Mesenchymal stem cell (in vitro differentiated cells and primary cell): ENCODE measurements around the gene PER2.

Experiments
- DNase-seq: peaks from one replicate; pipeline ENCODE4 v3.0.0-alpha.2; 2013
- H2AFZ ChIP-seq: one replicate; pipeline ENCODE4 v1.6.1; 2013; ENCODE audit warnings: low read depth, mild to moderate bottlenecking, control low read depth, inconsistent platforms, low read length, moderate library complexity
- H2AK5ac ChIP-seq: 2 replicates; pipeline ENCODE4 v1.6.1; 2013; ENCODE audit warnings: low read length, moderate library complexity, mild to moderate bottlenecking, inconsistent platforms; ENCODE audit not compliant: severe bottlenecking
- H2BK120ac ChIP-seq: one replicate; pipeline ENCODE4 v1.6.1; 2013; ENCODE audit warnings: low read depth, mild to moderate bottlenecking, inconsistent platforms, low read length, moderate library complexity
- H2BK12ac ChIP-seq, 2 experiments: one replicate each; pipeline ENCODE4 v1.6.1; 2013; ENCODE audit warnings: inconsistent platforms in 2 of 2, low read length in 2 of 2, mild to moderate bottlenecking in 2 of 2, moderate library complexity in 2 of 2, control low read depth in 1 of 2
- H2BK15ac ChIP-seq: one replicate; pipeline ENCODE4 v1.6.1; 2013; ENCODE audit warnings: mild to moderate bottlenecking, low read depth, inconsistent platforms; ENCODE audit not compliant: poor library complexity, severe bottlenecking
- H2BK5ac ChIP-seq: 2 replicates; pipeline ENCODE4 v1.6.1; 2013; ENCODE audit warnings: low read depth, mild to moderate bottlenecking, low read length, control low read depth, inconsistent platforms; ENCODE audit not compliant: poor library complexity, severe bottlenecking
- H3K14ac ChIP-seq, 2 experiments: one replicate each; pipeline ENCODE4 v1.6.1; 2013; ENCODE audit warnings: inconsistent platforms in 2 of 2, low read length in 2 of 2, control low read depth in 1 of 2, mild to moderate bottlenecking in 1 of 2, moderate library complexity in 1 of 2
- H3K18ac ChIP-seq, 2 experiments: one replicate each; pipeline ENCODE4 v1.6.1; 2013; ENCODE audit warnings: inconsistent platforms in 2 of 2, low read length in 2 of 2, control low read depth in 1 of 2, low read depth in 1 of 2, mild to moderate bottlenecking in 1 of 2
- H3K23ac ChIP-seq, 2 experiments: one replicate each; pipeline ENCODE4 v1.6.1; 2013; ENCODE audit warnings: inconsistent platforms in 2 of 2, low read length in 2 of 2, mild to moderate bottlenecking in 2 of 2, moderate library complexity in 2 of 2, control low read depth in 1 of 2
- H3K27ac ChIP-seq: 2 replicates; pipeline ENCODE4 v1.5.1; 2013; ENCODE audit warnings: mild to moderate bottlenecking, moderate library complexity, low read length, control low read depth, inconsistent platforms; ENCODE audit not compliant: poor library complexity, severe bottlenecking
- H3K27me3 ChIP-seq, 2 experiments: 2 replicates each; pipeline versions ENCODE4 v1.6.1 to v1.7.0; 2013; ENCODE audit warnings: low read length in 2 of 2, mild to moderate bottlenecking in 2 of 2, moderate library complexity in 2 of 2, control low read depth in 1 of 2, inconsistent platforms in 1 of 2; ENCODE audit not compliant: control insufficient read depth in 1 of 2, insufficient read depth in 1 of 2
- H3K36me3 ChIP-seq, 2 experiments: 2 replicates each; pipeline versions ENCODE4 v1.6.1 to v1.7.0; 2013; ENCODE audit warnings: low read length in 2 of 2, control low read depth in 1 of 2, inconsistent platforms in 1 of 2, low read depth in 1 of 2, mild to moderate bottlenecking in 1 of 2; ENCODE audit not compliant: insufficient read depth in 2 of 2, control insufficient read depth in 1 of 2
- H3K4ac ChIP-seq, 2 experiments: one replicate each; pipeline ENCODE4 v1.6.1; 2013; ENCODE audit warnings: inconsistent platforms in 2 of 2, low read length in 2 of 2, mild to moderate bottlenecking in 2 of 2, moderate library complexity in 2 of 2, control low read depth in 1 of 2, low read depth in 1 of 2
- H3K4me1 ChIP-seq: 2 replicates; pipeline ENCODE4 v1.6.1; 2013; ENCODE audit warnings: low read depth, low read length, control low read depth; ENCODE audit not compliant: control insufficient read depth, insufficient read depth
- H3K4me2 ChIP-seq: 2 replicates; pipeline ENCODE4 v1.6.1; 2013; ENCODE audit warnings: low read length, mild to moderate bottlenecking, inconsistent platforms; ENCODE audit not compliant: poor library complexity, severe bottlenecking
- H3K4me3 ChIP-seq, 2 experiments: 2 replicates each; pipeline versions ENCODE4 v1.5.1 to v1.7.0; 2013; ENCODE audit warnings: low read length in 2 of 2, mild to moderate bottlenecking in 2 of 2, control low read depth in 1 of 2, low read depth in 1 of 2; ENCODE audit not compliant: insufficient read depth in 1 of 2
- H3K79me1 ChIP-seq: replicated peaks from 2 replicates; pipeline ENCODE4 v1.6.1; 2013; ENCODE audit warnings: mild to moderate bottlenecking, control low read depth, low read length, inconsistent platforms; ENCODE audit not compliant: poor library complexity, severe bottlenecking
- H3K9ac ChIP-seq: 2 replicates; pipeline ENCODE4 v1.7.0; 2013; ENCODE audit warnings: mild to moderate bottlenecking, low read length, moderate library complexity
- H3K9me3 ChIP-seq: 2 replicates; pipeline ENCODE4 v1.7.0; 2013; ENCODE audit warnings: mild to moderate bottlenecking, low read length; ENCODE audit not compliant: control insufficient read depth
- H4K8ac ChIP-seq: one replicate; pipeline ENCODE4 v1.6.1; 2013; ENCODE audit warnings: inconsistent platforms, mild to moderate bottlenecking, low read length, moderate library complexity
- H4K91ac ChIP-seq: one replicate; pipeline ENCODE4 v1.6.1; 2013; ENCODE audit warnings: mild to moderate bottlenecking, low read length, inconsistent platforms
- WGBS: methylation state at CpG from one replicate; pipeline ENCODE4 v1.1.7; 2013; ENCODE audit warnings: mixed read lengths; 5-methylcytosine and 5-hydroxymethylcytosine counted together

The PER2 gene

DNA sequence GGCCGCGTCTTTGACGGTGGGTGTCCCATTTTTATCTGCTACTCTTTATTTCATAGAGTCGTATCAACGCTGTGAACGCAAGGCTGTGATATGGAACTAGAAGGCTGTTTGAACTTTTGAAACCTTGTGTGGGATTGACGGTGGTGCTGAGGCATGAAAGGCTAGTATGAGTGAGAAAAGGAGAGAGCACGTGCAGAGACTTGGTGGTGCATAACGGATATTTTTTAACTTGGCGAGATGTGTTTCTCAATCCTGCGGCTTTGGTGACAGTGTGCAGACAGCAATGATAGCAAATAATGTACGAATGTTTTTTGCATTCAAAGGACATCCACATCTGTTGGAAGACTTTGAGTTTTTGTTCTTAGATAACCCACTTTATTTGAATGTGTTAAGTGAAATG is 54.8 kb downstream of the PER2 start:
- H3K27me3 ChIP-seq: peaks cover 28 to 50% of the 10 kb centered on the region in 2 experiments
- no peak overlapping the region for H2BK15ac ChIP-seq
- H3K27ac ChIP-seq: no peak overlapping the region
- peaks cover 16% of the 10 kb centered on the region for H3K4me1 ChIP-seq
- no peak overlapping the region for H3K18ac ChIP-seq
- H2AK5ac ChIP-seq: no peak overlapping the region
- no peaks in the 10 kb centered on the region for H3K79me1 ChIP-seq
- no peak overlapping the region for H3K14ac ChIP-seq
- H3K9ac ChIP-seq: no peak overlapping the region
- H2BK5ac ChIP-seq: no peak overlapping the region
- H3K4me3 ChIP-seq: no peak overlapping the region
- no peak overlapping the region for H3K4ac ChIP-seq
- H3K23ac ChIP-seq: no peak overlapping the region
- H2BK120ac ChIP-seq: no peak overlapping the region
- H4K8ac ChIP-seq: no peak overlapping the region
- H4K91ac ChIP-seq: no peak overlapping the region
- WGBS: 94% methylated on average over 12 of the region's 12 CpGs
- H3K9me3 ChIP-seq: no peaks in the 10 kb centered on the region
- H2BK12ac ChIP-seq: no peak overlapping the region
- no peak for DNase-seq
- H2AFZ ChIP-seq: no peak overlapping the region
- no peaks in the 10 kb centered on the region for H3K36me3 ChIP-seq
- no peak overlapping the region for H3K4me2 ChIP-seq

DNA sequence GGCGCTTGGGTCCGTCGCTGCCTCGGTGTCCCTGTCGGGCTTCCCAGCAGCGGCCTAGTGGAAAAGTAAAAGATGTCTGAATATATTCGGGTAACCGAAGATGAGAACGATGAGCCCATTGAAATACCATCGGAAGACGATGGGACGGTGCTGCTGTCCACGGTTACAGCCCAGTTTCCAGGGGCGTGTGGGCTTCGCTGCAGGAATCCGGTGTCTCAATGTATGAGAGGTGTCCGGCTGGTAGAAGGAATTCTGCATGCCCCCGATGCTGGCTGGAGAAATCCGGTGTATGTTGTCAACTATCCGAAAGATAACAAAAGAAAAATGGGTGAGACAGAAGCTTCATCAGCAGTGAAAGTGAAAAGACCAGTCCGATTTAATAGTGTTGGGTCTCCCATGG is 56.6 kb downstream of the PER2 start:
- Histone ChIP-seq H3K9me3 (no peaks in the 10 kb centered on the region), H4K91ac (no peak overlapping the region), H3K27me3 (peaks cover 12 to 36% of the 10 kb centered on the region in 2 experiments), H2BK120ac (no peak overlapping the region), H2BK5ac (no peak overlapping the region), H3K36me3 (no peaks in the 10 kb centered on the region), H4K8ac (no peak overlapping the region), H3K27ac (no peak overlapping the region), H3K4me3 (peak overlapping the region in 1 of 2 experiments; percentile 81), H3K14ac (no peak overlapping the region), H3K79me1 (no peaks in the 10 kb centered on the region), H3K4ac (no peak overlapping the region), H3K23ac (no peak overlapping the region), H2BK15ac (no peak overlapping the region), H2BK12ac (no peak overlapping the region), H3K18ac (no peak overlapping the region), H3K4me2 (no peak overlapping the region), H3K4me1 (peaks cover 16% of the 10 kb centered on the region), H2AK5ac (no peak overlapping the region), H3K9ac (no peak overlapping the region), H2AFZ (no peak overlapping the region)
- DNase-seq: no peak
- WGBS: 75% methylated on average over 21 of the region's 21 CpGs

DNA sequence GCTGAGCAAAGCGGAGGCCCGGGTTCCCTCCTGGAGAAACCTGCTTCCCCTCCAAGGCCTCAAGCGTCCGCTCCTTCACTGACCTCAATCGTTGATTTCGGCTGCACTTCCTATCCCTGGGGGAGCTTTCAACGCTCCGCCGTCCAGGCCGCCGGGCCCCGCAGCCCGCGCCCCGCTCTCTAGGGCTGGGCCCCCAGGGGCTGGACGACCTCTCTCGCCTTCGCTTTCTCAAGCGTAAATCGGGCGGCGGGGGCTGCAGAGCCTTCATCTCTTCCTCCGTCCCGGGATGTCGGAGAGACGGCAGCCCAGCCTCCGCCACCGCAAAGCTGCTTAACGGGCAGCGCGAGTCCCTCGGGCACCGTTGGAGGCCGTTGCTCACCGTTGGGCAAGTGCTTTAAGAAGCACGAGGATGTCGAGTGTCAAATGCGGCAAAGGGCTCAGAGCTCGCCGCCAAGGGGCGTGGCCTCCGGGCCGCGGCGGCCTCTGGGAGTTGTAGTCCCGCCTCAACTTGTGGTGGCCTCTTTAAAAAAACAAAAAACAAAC is 57.1 kb downstream of the PER2 start:
- Histone ChIP-seq H3K36me3 (peaks cover 0 to 4% of the 10 kb centered on the region in 2 experiments), H3K9ac (peak overlapping the region; percentile 47), H2BK15ac (no peak overlapping the region), H2AK5ac (no peak overlapping the region), H3K27ac (no peak overlapping the region), H3K79me1 (no peaks in the 10 kb centered on the region), H3K27me3 (peaks cover 7 to 32% of the 10 kb centered on the region in 2 experiments), H4K8ac (peak overlapping the region; percentile 9), H2AFZ (peak overlapping the region; percentile 30), H3K4me1 (peaks cover 16% of the 10 kb centered on the region), H3K18ac (peak overlapping the region; percentile 2 to 44), H2BK5ac (no peak overlapping the region), H3K4me2 (peak overlapping the region; percentile 48), H4K91ac (no peak overlapping the region), H3K4me3 (peak overlapping the region; percentile 53 to 81), H3K23ac (no peak overlapping the region), H3K14ac (peak overlapping the region in 1 of 2 experiments; percentile 14), H3K4ac (no peak overlapping the region), H2BK12ac (no peak overlapping the region), H2BK120ac (no peak overlapping the region), H3K9me3 (no peaks in the 10 kb centered on the region)
- 3% methylated on average over 36 of the region's 46 CpGs for WGBS
- DNase-seq: peak; percentile 81

DNA sequence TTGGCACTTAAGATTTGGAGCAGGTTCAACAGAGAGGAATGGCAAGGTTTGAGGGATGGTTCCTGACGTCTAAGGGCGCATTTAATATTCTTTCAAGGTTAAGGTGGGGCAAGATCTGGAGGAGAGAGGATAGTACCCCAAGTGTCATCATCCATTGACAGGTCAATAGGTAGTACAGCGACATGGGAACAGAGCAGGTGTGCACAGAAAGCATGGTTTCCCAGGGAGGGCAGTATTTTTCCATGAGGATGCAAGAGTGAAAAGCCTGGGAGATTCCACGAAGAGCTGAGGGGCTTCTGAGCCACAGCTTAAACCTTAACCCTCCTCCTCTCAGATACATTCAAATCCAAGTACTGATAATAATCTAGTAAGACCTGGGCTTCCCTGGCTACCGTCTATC is 57.7 kb downstream of the PER2 start:
- Histone ChIP-seq H2BK12ac (no peak overlapping the region), H3K4ac (no peak overlapping the region), H2AFZ (no peak overlapping the region), H3K36me3 (peaks cover 0 to 5% of the 10 kb centered on the region in 2 experiments), H2BK120ac (no peak overlapping the region), H3K4me2 (peak overlapping the region; percentile 48), H3K79me1 (no peaks in the 10 kb centered on the region), H2BK15ac (no peak overlapping the region), H4K91ac (no peak overlapping the region), H3K9ac (peak overlapping the region; percentile 47), H3K18ac (no peak overlapping the region), H3K27ac (no peak overlapping the region), H3K9me3 (no peaks in the 10 kb centered on the region), H3K23ac (no peak overlapping the region), H3K4me3 (peak overlapping the region in 1 of 2 experiments; percentile 81), H2AK5ac (no peak overlapping the region), H3K14ac (no peak overlapping the region), H4K8ac (no peak overlapping the region), H2BK5ac (no peak overlapping the region), H3K27me3 (peaks cover 1 to 25% of the 10 kb centered on the region in 2 experiments), H3K4me1 (peaks cover 16% of the 10 kb centered on the region)
- 74% methylated on average over 5 of the region's 5 CpGs for WGBS
- no peak for DNase-seq
